GM12873 (cell line): ENCODE measurements around the gene NFATC2.

Experiments used
- CTCF ChIP-seq: IDR thresholded peaks from 2 replicates; pipeline ENCODE4 v1.5.1; 2012; ENCODE audit warnings: low read depth, mild to moderate bottlenecking, moderate library complexity, low read length, control low read depth; ENCODE audit not compliant: insufficient read depth; ENCODE audit errors: missing control alignments

Gene NFATC2

DNA sequence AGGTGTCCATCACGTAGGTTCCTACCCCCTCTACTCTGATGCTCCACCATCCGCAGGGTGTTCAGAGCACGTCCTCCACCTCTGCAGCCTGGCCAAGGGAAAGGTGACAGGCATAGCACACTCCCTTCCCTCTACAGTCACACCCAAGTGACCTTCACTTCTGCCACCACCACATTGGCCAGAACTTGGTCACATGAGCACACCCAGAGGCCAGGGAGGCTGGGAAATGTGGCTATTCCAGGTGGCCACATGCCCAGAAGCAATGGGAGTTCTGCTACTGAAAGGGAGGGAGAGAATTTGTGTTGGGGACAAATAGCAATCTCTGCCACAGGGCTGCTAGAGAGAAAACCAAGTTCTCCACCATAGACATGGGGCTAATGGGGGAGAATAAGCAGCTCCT lies 180.3 kb downstream of the NFATC2 start:
- TF ChIP-seq CTCF = no peak

- no peak for TF ChIP-seq CTCF
Observed at GRCh38 chr20:51361258-51361657, 181.3 kb downstream of the NFATC2 start.

- TF ChIP-seq CTCF = no peak
Observed at GRCh38 chr20:51360451-51361201, 181.9 kb downstream of the NFATC2 start.

- no peak for TF ChIP-seq CTCF
Observed at GRCh38 chr20:51359947-51360346, 182.6 kb downstream of the NFATC2 start.

GRCh38 chr20:51359401-51359800 lies 183.1 kb downstream of the NFATC2 start:
- TF ChIP-seq CTCF = no peak

- no peak for TF ChIP-seq CTCF
Observed at GRCh38 chr20:51358032-51358724, 184.3 kb downstream of the NFATC2 start.

DNA sequence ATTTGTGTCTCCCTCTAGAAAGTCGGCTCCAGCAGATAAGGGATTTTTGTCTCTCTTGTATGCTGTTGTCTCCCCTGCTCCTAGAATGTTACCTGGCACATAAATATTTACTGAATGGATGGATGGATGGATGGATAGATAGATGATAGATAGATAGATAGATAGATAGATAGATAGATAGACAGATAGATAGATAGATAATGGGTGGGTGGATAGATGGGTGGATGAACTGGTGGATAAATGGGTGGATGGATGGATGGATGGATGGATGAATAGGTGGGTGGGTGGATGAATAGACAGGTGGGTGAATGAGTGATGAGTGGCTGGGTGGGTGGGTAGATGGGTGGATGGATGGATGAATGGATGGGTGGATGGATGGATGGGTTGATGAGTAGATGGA lies 185.0 kb downstream of the NFATC2 start:
- TF ChIP-seq CTCF = no peak
